ENCODE measurements around the gene TAF4. TPM values are rescaled to one million over a fixed set of nuclear protein-coding genes. Genes with fewer than 3 reads are reported as not detected.

TAF4 gene
- total and polyA plus RNA-seq, 8 donors = 5.7 to 15.2 (median 8.4) TPM

GRCh38 chr20:62053465-62054196 is 12.1 kb downstream of the TAF4 start:
- DNase-seq (peak in 2 of 6 donors; percentile 21 to 44), ATAC-seq (no peak), FAIRE-seq (no peak)
- intact Hi-C loops (cut with DNase I) = no loop called here
- no peak for TF ChIP-seq CTCF (IDR thresholded peaks at IDR 0.05)
- WGBS, 2 donors = 91 to 93% methylated on average over 22 of the region's 22 CpGs
- Histone ChIP-seq H3K27ac (no peak overlapping the region), H3K9me3 (no peaks in the 10 kb centered on the region), H3K4me3 (no peak overlapping the region), H3K36me3 (no peaks in the 10 kb centered on the region), H3K27me3 (no peaks in the 10 kb centered on the region), H3K4me1 (no peaks in the 10 kb centered on the region)

- Histone ChIP-seq H3K4me1 (no peaks in the 10 kb centered on the region), H3K4me3 (no peak overlapping the region), H3K27me3 (no peaks in the 10 kb centered on the region), H3K27ac (no peak overlapping the region), H3K36me3 (no peaks in the 10 kb centered on the region), H3K9me3 (no peaks in the 10 kb centered on the region)
- FAIRE-seq (no peak), DNase-seq (no peak), ATAC-seq (no peak)
- TF ChIP-seq CTCF (IDR thresholded peaks at IDR 0.05) = no peak
- WGBS, 2 donors = 90 to 95% methylated on average over 26 of the region's 26 CpGs
- intact Hi-C loops (cut with DNase I) = no loop called here
These were observed 12.7 kb downstream of the TAF4 start for GRCh38 chr20:62052842-62053464.

DNA sequence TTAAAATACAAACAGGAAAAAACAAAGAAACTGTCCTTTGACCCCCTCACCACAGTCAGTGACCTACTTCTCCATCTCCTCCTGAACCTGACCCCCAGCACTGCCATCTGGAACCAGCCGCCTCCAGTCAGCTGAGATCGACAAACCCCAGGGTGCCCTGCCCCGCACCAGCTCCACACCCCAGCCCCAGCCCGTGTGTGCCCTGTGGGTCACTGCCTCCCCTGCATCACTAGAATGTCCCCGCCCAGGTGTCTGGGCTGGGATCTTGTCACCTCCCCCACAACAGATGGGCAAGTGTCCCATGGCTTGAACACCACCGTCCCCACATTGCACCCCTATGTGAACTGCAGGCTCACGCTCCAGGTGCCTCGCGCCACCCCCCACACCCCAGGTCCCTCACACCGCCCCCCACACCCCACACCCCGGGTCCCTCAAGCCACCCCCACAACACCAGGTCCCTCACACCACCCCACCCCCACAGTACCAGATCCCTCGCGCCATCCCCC is 13.3 kb downstream of the TAF4 start:
- ATAC-seq = no peak
- intact Hi-C loops (cut with DNase I) = no loop called here
- Histone ChIP-seq H3K4me1 (no peaks in the 10 kb centered on the region), H3K27ac (no peak overlapping the region), H3K4me3 (no peak overlapping the region), H3K36me3 (no peaks in the 10 kb centered on the region), H3K27me3 (no peaks in the 10 kb centered on the region), H3K9me3 (no peaks in the 10 kb centered on the region)
- DNase-seq = peak in 1 of 6 donors; percentile 21
- 86 to 90% methylated on average over 12 to 13 of the region's 13 CpGs for WGBS, 2 donors
- no peak for FAIRE-seq
- no peak for TF ChIP-seq CTCF (IDR thresholded peaks at IDR 0.05)

GRCh38 chr20:62051546-62052255 is 14.0 kb downstream of the TAF4 start:
- peak in 1 of 6 donors; percentile 30 for DNase-seq
- Histone ChIP-seq H3K36me3 (no peaks in the 10 kb centered on the region), H3K4me3 (no peak overlapping the region), H3K27ac (no peak overlapping the region), H3K27me3 (no peaks in the 10 kb centered on the region), H3K9me3 (no peaks in the 10 kb centered on the region), H3K4me1 (no peaks in the 10 kb centered on the region)
- no peak for FAIRE-seq
- intact Hi-C loops (cut with DNase I) = no loop called here
- TF ChIP-seq CTCF (IDR thresholded peaks at IDR 0.05) = no peak
- 84 to 89% methylated on average over 17 of the region's 17 CpGs for WGBS, 2 donors
- ATAC-seq = no peak
